ENCODE measurements around the gene VPS33B.
A peak's percentile ranks its signal among the peaks of the same experiment; 100 is the strongest.

VPS33B gene

GRCh38 chr15:90994417-90995311, 27.7 kb downstream of the VPS33B start, which contains the start of gene PRC1 (continued):
- TF ChIP-seq AEBP2 (tag by site-specific recombination; IDR thresholded peaks at IDR 0.05; ENCODE audit: borderline replicate concordance), result no peak
- no peak for TF ChIP-seq PRDM2 (tag by site-specific recombination; IDR thresholded peaks at IDR 0.05; ENCODE audit: borderline replicate concordance)
- peak; percentile 92 for TF ChIP-seq ZSCAN30 (tag by site-specific recombination; IDR thresholded peaks at IDR 0.05)
- peak; percentile 19; the same call in 1 of the 2 replicates for TF ChIP-seq ZNF518A (tag by site-specific recombination; conservative IDR thresholded peaks at IDR 0.05; ENCODE audit: low read depth)
- no peak for TF ChIP-seq GFI1B (tag by site-specific recombination; IDR thresholded peaks at IDR 0.05)
- no peak for TF ChIP-seq ZNF664 (tag by site-specific recombination; IDR thresholded peaks at IDR 0.05)
- TF ChIP-seq ZNF624 (tag by site-specific recombination; IDR thresholded peaks at IDR 0.05), result no peak
- TF ChIP-seq KLF16 (tag by site-specific recombination; IDR thresholded peaks at IDR 0.05), result peak; percentile 24
- no peak for TF ChIP-seq GLI4 (tag by site-specific recombination; IDR thresholded peaks at IDR 0.05)
- no peak for TF ChIP-seq ZNF169 (tag by site-specific recombination; IDR thresholded peaks at IDR 0.05)
- TF ChIP-seq ZNF48 (tag by site-specific recombination; IDR thresholded peaks at IDR 0.05), result no peak
- no peak for TF ChIP-seq ZNF544 (tag by site-specific recombination; IDR thresholded peaks at IDR 0.05)
- no peak for TF ChIP-seq ZNF350 (tag by site-specific recombination; IDR thresholded peaks at IDR 0.05)
- no peak for TF ChIP-seq ZNF132 (tag by site-specific recombination; IDR thresholded peaks at IDR 0.05; ENCODE audit: borderline replicate concordance)
- TF ChIP-seq KLF9 (tag by site-specific recombination; IDR thresholded peaks at IDR 0.05; ENCODE audit: low read depth), result peak; percentile 17
- no peak for TF ChIP-seq ZNF548 (tag by site-specific recombination; IDR thresholded peaks at IDR 0.05)
- TF ChIP-seq ZBTB10 (tag by site-specific recombination; IDR thresholded peaks at IDR 0.05), result peak; percentile 92
- TF ChIP-seq ZNF16 (tag by site-specific recombination; IDR thresholded peaks at IDR 0.05; ENCODE audit: low read depth), result no peak
- TF ChIP-seq ZNF175 (tag by site-specific recombination; IDR thresholded peaks at IDR 0.05), result no peak
- peak; percentile 85 for TF ChIP-seq ZNF660 (tag by site-specific recombination; IDR thresholded peaks at IDR 0.05)
- TF ChIP-seq SP3 (tag by site-specific recombination; IDR thresholded peaks at IDR 0.05), result peak; percentile 92
- TF ChIP-seq ZFP37 (tag by site-specific recombination; IDR thresholded peaks at IDR 0.05), result peak; percentile 93
- peak; percentile 98 for TF ChIP-seq ZBTB26 (tag by site-specific recombination; optimal IDR thresholded peaks at IDR 0.05)
